DND-41 (cell line): ENCODE results near the gene AKAP6.

Experiments
- ATAC-seq: fragments of 200-7000 bp; cut with Tn5 transposase; 3 replicates; pipeline ENCODE4 v1.9.1; 2021; ENCODE audit warnings: low read depth; ENCODE audit not compliant: insufficient read depth
- DNase-seq: peaks from one replicate; pipeline ENCODE4 v3.0.0-alpha.2; 2020
- H2AFZ ChIP-seq: 2 replicates; pipeline ENCODE4 v1.6.0; 2012; ENCODE audit warnings: low read depth, low read length
- H3K27ac ChIP-seq: 2 replicates; pipeline ENCODE4 v1.5.1; 2012; ENCODE audit warnings: low read length, inconsistent platforms
- H3K27me3 ChIP-seq: fragments of 200-600 bp; sonication (generic); 2 replicates; pipeline ENCODE4 v1.6.0; 2012; ENCODE audit warnings: low read length, mild to moderate bottlenecking, inconsistent platforms; ENCODE audit not compliant: insufficient read depth, poor library complexity
- H3K36me3 ChIP-seq: 2 replicates; pipeline ENCODE4 v1.5.1; 2012; ENCODE audit warnings: low read length, inconsistent platforms; ENCODE audit not compliant: insufficient read depth
- H3K4me1 ChIP-seq: 2 replicates; pipeline ENCODE4 v1.5.1; 2012; ENCODE audit warnings: mild to moderate bottlenecking, low read length; ENCODE audit not compliant: insufficient read depth
- H3K4me2 ChIP-seq: 2 replicates; pipeline ENCODE4 v1.6.0; 2012; ENCODE audit warnings: mild to moderate bottlenecking, moderate library complexity, low read length, inconsistent platforms; ENCODE audit not compliant: insufficient read depth
- H3K4me3 ChIP-seq, 2 experiments: fragments of 200-600 bp in 1 of 2; shearing (Covaris generic) in 1 of 2; 2 replicates each; pipeline ENCODE4 v1.5.1; 2012 to 2016; ENCODE audit warnings: inconsistent platforms in 2 of 2, low read length in 2 of 2, mild to moderate bottlenecking in 2 of 2, low read depth in 1 of 2, moderate library complexity in 1 of 2
- H3K79me2 ChIP-seq: 2 replicates; pipeline ENCODE4 v1.6.0; 2012; ENCODE audit warnings: low read length, inconsistent platforms; ENCODE audit not compliant: insufficient read depth
- H3K9ac ChIP-seq: 2 replicates; pipeline ENCODE4 v1.6.0; 2012; ENCODE audit warnings: low read depth, mild to moderate bottlenecking, inconsistent platforms, low read length, moderate library complexity
- H3K9me3 ChIP-seq: 2 replicates; pipeline ENCODE4 v1.5.1; 2012; ENCODE audit warnings: low read length, moderate library complexity, mild to moderate bottlenecking, inconsistent platforms; ENCODE audit not compliant: insufficient read depth, severe bottlenecking
- H4K20me1 ChIP-seq: 2 replicates; pipeline ENCODE4 v1.6.0; 2012; ENCODE audit warnings: low read length; ENCODE audit not compliant: insufficient read depth
- CTCF ChIP-seq: IDR thresholded peaks from 2 replicates; pipeline ENCODE4 v1.5.1; 2012; ENCODE audit warnings: borderline replicate concordance, low read length, moderate library complexity, mild to moderate bottlenecking; ENCODE audit not compliant: poor library complexity, severe bottlenecking; ENCODE audit errors: extremely low read depth
- EZH2 ChIP-seq: IDR thresholded peaks from 3 replicates; pipeline ENCODE4 v1.6.1; 2012; ENCODE audit warnings: borderline replicate concordance, low read depth, mild to moderate bottlenecking, moderate library complexity, low read length, inconsistent platforms; ENCODE audit not compliant: severe bottlenecking

Gene AKAP6

DNA sequence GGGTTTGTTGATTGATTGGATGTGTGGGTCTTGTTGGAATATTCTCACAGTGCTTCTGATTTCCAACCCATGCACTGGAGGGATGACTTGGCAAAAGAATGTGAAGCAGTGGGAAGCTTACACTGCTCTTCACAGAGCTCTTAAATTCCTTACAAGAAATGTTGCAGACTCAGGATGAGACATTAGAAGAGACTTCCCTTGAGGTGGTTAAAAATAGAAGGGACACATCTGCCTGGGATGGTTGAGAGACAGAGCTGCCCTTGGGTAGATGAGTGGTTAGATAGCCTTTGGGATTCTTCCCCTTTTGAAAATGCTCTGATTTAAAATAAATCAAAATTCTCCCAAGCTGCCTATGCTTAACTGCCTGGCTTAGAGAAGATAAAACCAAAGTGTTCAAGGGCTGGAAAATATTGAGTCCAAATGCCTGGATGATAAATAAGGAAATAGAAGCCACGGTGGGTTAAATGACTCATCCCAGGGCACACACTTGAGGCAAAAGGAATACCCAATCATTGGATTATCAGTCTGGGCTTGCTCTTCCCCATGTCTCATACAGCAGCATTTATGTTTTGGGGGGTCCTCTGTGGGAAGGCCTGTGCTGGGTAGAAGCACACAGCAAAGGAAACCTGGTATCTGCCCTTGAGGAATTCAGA, 264.3 kb downstream of the AKAP6 start:
- no peak overlapping the region for H3K4me3 ChIP-seq
- H3K9ac ChIP-seq, result no peak overlapping the region
- ATAC-seq, result no peak
- no peaks in the 10 kb centered on the region for H3K4me1 ChIP-seq
- H3K9me3 ChIP-seq, result no peaks in the 10 kb centered on the region
- H3K27me3 ChIP-seq, result no peaks in the 10 kb centered on the region
- no peak overlapping the region for H2AFZ ChIP-seq
- no peak overlapping the region for H3K27ac ChIP-seq
- no peak overlapping the region for H3K4me2 ChIP-seq
- no peaks in the 10 kb centered on the region for H4K20me1 ChIP-seq
- TF ChIP-seq CTCF (no peak), EZH2 (no peak)
- DNase-seq, result no peak
- no peaks in the 10 kb centered on the region for H3K36me3 ChIP-seq
- H3K79me2 ChIP-seq, result no peaks in the 10 kb centered on the region

GRCh38 chr14:32594766-32595165, 265.7 kb downstream of the AKAP6 start:
- TF ChIP-seq EZH2, result no peak
- TF ChIP-seq CTCF, result no peak

DNA sequence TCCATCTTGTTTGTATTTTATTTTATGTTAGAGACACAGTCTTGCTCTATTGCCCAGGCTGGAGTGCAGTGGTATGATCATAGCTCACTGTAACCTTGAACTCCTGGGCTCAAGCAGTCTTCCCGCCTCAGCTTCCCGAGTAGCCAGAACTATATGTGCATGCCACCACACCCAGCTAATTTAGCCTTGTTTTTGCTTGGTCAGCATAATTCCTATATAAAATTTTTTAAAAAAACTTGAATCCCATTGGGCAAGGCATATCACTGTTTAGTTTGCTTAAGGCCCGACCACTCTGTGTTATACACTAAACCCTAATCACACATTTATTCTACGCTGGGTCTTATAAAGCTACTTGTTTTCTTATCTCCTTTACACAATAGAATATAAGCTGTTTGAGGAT, 266.4 kb downstream of the AKAP6 start:
- no peaks in the 10 kb centered on the region for H4K20me1 ChIP-seq
- H3K4me3 ChIP-seq, result no peak overlapping the region
- DNase-seq (no peak), ATAC-seq (no peak)
- no peaks in the 10 kb centered on the region for H3K27me3 ChIP-seq
- no peaks in the 10 kb centered on the region for H3K79me2 ChIP-seq
- H3K4me2 ChIP-seq, result no peak overlapping the region
- H3K27ac ChIP-seq, result no peak overlapping the region
- no peak overlapping the region for H2AFZ ChIP-seq
- TF ChIP-seq EZH2 (no peak), CTCF (no peak)
- H3K4me1 ChIP-seq, result no peaks in the 10 kb centered on the region
- H3K9me3 ChIP-seq, result no peaks in the 10 kb centered on the region
- H3K36me3 ChIP-seq, result no peaks in the 10 kb centered on the region
- H3K9ac ChIP-seq, result no peak overlapping the region

More at GRCh38 chr14:32594766-32595165, 265.7 kb downstream of the AKAP6 start:
- Histone ChIP-seq H3K9me3 (no peaks in the 10 kb centered on the region), H3K27me3 (no peaks in the 10 kb centered on the region), H3K79me2 (no peaks in the 10 kb centered on the region), H3K4me3 (no peak overlapping the region), H2AFZ (no peak overlapping the region), H4K20me1 (no peaks in the 10 kb centered on the region), H3K36me3 (no peaks in the 10 kb centered on the region), H3K4me1 (no peaks in the 10 kb centered on the region), H3K27ac (no peak overlapping the region), H3K4me2 (no peak overlapping the region), H3K9ac (no peak overlapping the region)
- DNase-seq (no peak), ATAC-seq (no peak)
